ENCODE results near the gene CARD11. TPM values are rescaled to one million over a fixed set of nuclear protein-coding genes. Genes with fewer than 3 reads are reported as not detected.
"Not testable (repeated sequence)": the region's sequence is repeated elsewhere in the genome, so short reads cannot be mapped to it uniquely, and the experiment has no call there.

The CARD11 gene
- polyA plus RNA-seq, 4 donors = 1.1 to 2.3 (median 1.3) TPM

GRCh38 chr7:3025616-3026015 is 18.1 kb downstream of the CARD11 start:
- DNase-seq (ENCODE audit: low read depth in 4 of 4, low spot score in 2 of 4) = no peak

GRCh38 chr7:3021825-3022224 is 21.8 kb downstream of the CARD11 start:
- DNase-seq (ENCODE audit: low read depth in 4 of 4, low spot score in 2 of 4) = no peak

- DNase-seq (ENCODE audit: low read depth in 4 of 4, low spot score in 2 of 4) = not testable (repeated sequence)
Measured at GRCh38 chr7:3021224-3021623, 22.4 kb downstream of the CARD11 start.

GRCh38 chr7:3020416-3020815 is 23.3 kb downstream of the CARD11 start:
- no peak for DNase-seq (ENCODE audit: low read depth in 4 of 4, low spot score in 2 of 4)

GRCh38 chr7:3019801-3020200 is 23.9 kb downstream of the CARD11 start:
- DNase-seq (ENCODE audit: low read depth in 4 of 4, low spot score in 2 of 4) = no peak

- DNase-seq (ENCODE audit: low read depth in 4 of 4, low spot score in 2 of 4) = no peak
Measured at GRCh38 chr7:3013975-3014792, 29.5 kb downstream of the CARD11 start.

GRCh38 chr7:3011211-3011852 is 32.3 kb downstream of the CARD11 start:
- no peak for DNase-seq (ENCODE audit: low read depth in 4 of 4, low spot score in 2 of 4)

GRCh38 chr7:3010161-3010560 is 33.5 kb downstream of the CARD11 start:
- DNase-seq (ENCODE audit: low read depth in 4 of 4, low spot score in 2 of 4) = no peak

GRCh38 chr7:3009086-3009485 is 34.6 kb downstream of the CARD11 start:
- DNase-seq (ENCODE audit: low read depth in 4 of 4, low spot score in 2 of 4) = no peak

GRCh38 chr7:3008386-3008785 is 35.3 kb downstream of the CARD11 start:
- DNase-seq (ENCODE audit: low read depth in 4 of 4, low spot score in 2 of 4) = no peak

- no peak for DNase-seq (ENCODE audit: low read depth in 4 of 4, low spot score in 2 of 4)
Measured at GRCh38 chr7:3007696-3008095, 36.0 kb downstream of the CARD11 start.

- DNase-seq (ENCODE audit: low read depth in 4 of 4, low spot score in 2 of 4) = no peak
Measured at GRCh38 chr7:3005257-3005656, 38.4 kb downstream of the CARD11 start.

GRCh38 chr7:3003936-3004335 is 39.7 kb downstream of the CARD11 start:
- DNase-seq (ENCODE audit: low read depth in 4 of 4, low spot score in 2 of 4) = no peak

GRCh38 chr7:3002631-3003030 is 41.0 kb downstream of the CARD11 start:
- no peak for DNase-seq (ENCODE audit: low read depth in 4 of 4, low spot score in 2 of 4)

- DNase-seq (ENCODE audit: low read depth in 4 of 4, low spot score in 2 of 4) = no peak
Measured at GRCh38 chr7:3000566-3000965, 43.1 kb downstream of the CARD11 start.

- no peak for DNase-seq (ENCODE audit: low read depth in 4 of 4, low spot score in 2 of 4)
Measured at GRCh38 chr7:2999078-2999500, 44.6 kb downstream of the CARD11 start.

GRCh38 chr7:2997014-2997413 is 46.7 kb downstream of the CARD11 start:
- no peak for DNase-seq (ENCODE audit: low read depth in 4 of 4, low spot score in 2 of 4)

GRCh38 chr7:2996141-2996540 is 47.5 kb downstream of the CARD11 start:
- no peak for DNase-seq (ENCODE audit: low read depth in 4 of 4, low spot score in 2 of 4)

- no peak for DNase-seq (ENCODE audit: low read depth in 4 of 4, low spot score in 2 of 4)
Measured at GRCh38 chr7:2993868-2994267, 49.8 kb downstream of the CARD11 start.

GRCh38 chr7:2993396-2993795 is 50.3 kb downstream of the CARD11 start:
- DNase-seq (ENCODE audit: low read depth in 4 of 4, low spot score in 2 of 4) = no peak

- DNase-seq (ENCODE audit: low read depth in 4 of 4, low spot score in 2 of 4) = no peak
Measured at GRCh38 chr7:2990949-2991470, 52.7 kb downstream of the CARD11 start.

- no peak for DNase-seq (ENCODE audit: low read depth in 4 of 4, low spot score in 2 of 4)
Measured at GRCh38 chr7:2986561-2986960, 57.1 kb downstream of the CARD11 start.
